DND-41 (cell line): Measurements from ENCODE around the gene ITGA11.

Source experiments
- EZH2 ChIP-seq: IDR thresholded peaks from 3 replicates; pipeline ENCODE4 v1.6.1; 2012; ENCODE audit warnings: borderline replicate concordance, low read depth, mild to moderate bottlenecking, moderate library complexity, low read length, inconsistent platforms; ENCODE audit not compliant: severe bottlenecking
- TF ChIP-seq, protein P1 (sequence below): IDR thresholded peaks from 2 replicates; pipeline ENCODE4 v1.5.1; 2012; ENCODE audit warnings: borderline replicate concordance, low read length, moderate library complexity, mild to moderate bottlenecking; ENCODE audit not compliant: poor library complexity, severe bottlenecking; ENCODE audit errors: extremely low read depth

DNA sequence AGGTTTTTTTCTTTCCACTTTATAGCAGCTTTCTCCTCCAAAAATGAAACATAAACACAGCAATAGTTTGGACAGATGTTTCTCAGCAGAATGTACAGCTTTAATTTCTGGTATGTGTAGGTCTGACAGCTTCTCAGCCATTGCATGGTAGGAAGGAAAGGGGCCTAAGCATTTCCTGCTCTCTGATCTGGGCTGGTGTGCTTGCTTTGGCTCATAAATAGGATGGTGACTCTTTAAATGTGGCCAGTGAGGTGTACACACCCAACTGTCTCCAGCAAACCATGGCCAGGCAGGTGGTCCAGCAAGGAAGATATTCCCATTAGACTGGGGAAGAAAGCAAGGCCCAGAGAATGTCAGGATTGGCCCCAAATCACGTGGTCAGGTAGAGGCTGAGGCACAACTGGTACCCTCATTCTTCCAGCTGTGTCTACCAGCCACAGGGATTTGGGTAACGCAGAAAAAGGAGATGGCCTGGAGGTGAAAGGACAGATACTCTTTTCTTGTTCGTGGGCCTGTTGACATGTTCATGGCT, 52.1 kb downstream of the ITGA11 start:
- TF ChIP-seq, protein P1, sequence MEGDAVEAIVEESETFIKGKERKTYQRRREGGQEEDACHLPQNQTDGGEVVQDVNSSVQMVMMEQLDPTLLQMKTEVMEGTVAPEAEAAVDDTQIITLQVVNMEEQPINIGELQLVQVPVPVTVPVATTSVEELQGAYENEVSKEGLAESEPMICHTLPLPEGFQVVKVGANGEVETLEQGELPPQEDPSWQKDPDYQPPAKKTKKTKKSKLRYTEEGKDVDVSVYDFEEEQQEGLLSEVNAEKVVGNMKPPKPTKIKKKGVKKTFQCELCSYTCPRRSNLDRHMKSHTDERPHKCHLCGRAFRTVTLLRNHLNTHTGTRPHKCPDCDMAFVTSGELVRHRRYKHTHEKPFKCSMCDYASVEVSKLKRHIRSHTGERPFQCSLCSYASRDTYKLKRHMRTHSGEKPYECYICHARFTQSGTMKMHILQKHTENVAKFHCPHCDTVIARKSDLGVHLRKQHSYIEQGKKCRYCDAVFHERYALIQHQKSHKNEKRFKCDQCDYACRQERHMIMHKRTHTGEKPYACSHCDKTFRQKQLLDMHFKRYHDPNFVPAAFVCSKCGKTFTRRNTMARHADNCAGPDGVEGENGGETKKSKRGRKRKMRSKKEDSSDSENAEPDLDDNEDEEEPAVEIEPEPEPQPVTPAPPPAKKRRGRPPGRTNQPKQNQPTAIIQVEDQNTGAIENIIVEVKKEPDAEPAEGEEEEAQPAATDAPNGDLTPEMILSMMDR: no peak
- no peak for TF ChIP-seq EZH2
